SK-N-SH (cell line): ENCODE data around the gene FLAD1. TPM values are rescaled to one million over a fixed set of nuclear protein-coding genes. Genes with fewer than 3 reads are reported as not detected.

Experiments used
- CTCF ChIA-PET: fragments of 300-600, 350-600 bp; formaldehyde crosslinking; extraction: SDS; loops from one replicate; lab custom pipeline; 2021; lab: Yijun Ruan, JAX
- POLR2A ChIA-PET: fragments of 350-600 bp; sonication (Branson Sonifier 250); formaldehyde crosslinking; extraction: SDS; loops from one replicate; lab custom pipeline; 2020; ENCODE audit warnings: antibody characterized with exemption, inconsistent platforms; lab: Yijun Ruan, JAX
- DNase-seq: peaks from one replicate; pipeline ENCODE4 v3.0.0; 2012
- H2AFZ ChIP-seq: fragments of 200-600 bp; sonication (generic); 2 replicates; pipeline ENCODE4 v1.8.1; 2016; ENCODE audit warnings: antibody characterized with exemption, mild to moderate bottlenecking, low read depth
- H3F3A ChIP-seq: fragments of 200-600 bp; sonication (generic); replicated peaks from 2 replicates; pipeline ENCODE3; 2016; ENCODE audit warnings: antibody characterized with exemption, mild to moderate bottlenecking; ENCODE audit not compliant: insufficient read depth
- H3K27ac ChIP-seq, 2 experiments: fragments of 200-500 bp in 1 of 2; fragments of 200-600 bp in 1 of 2; sonication (Bioruptor generic) in 1 of 2; sonication (generic), shearing (Covaris generic) in 1 of 2; 2 replicates each; pipeline versions ENCODE4 v1.5.1 to v1.6.1; 2014 to 2016; ENCODE audit warnings: low read depth in 2 of 2, inconsistent platforms in 1 of 2, low read length in 1 of 2, mild to moderate bottlenecking in 1 of 2, mixed read lengths in 1 of 2
- H3K27me3 ChIP-seq: fragments of 200-600 bp; sonication (generic), shearing (Covaris generic); 2 replicates; pipeline ENCODE4 v1.6.1; 2016; ENCODE audit warnings: mixed run types; ENCODE audit not compliant: insufficient read depth
- H3K36me3 ChIP-seq, 2 experiments: fragments of 200-500 bp in 1 of 2; fragments of 200-600 bp in 1 of 2; sonication (Bioruptor generic) in 1 of 2; sonication (generic) in 1 of 2; replicated peaks in 1 of 2; 2 replicates each; pipeline versions ENCODE3 to v1.5.1; 2014 to 2016; ENCODE audit warnings: low read length in 1 of 2, mild to moderate bottlenecking in 1 of 2; ENCODE audit not compliant: insufficient read depth in 2 of 2, control insufficient read depth in 1 of 2
- H3K4me1 ChIP-seq, 2 experiments: fragments of 200-500 bp in 1 of 2; fragments of 200-600 bp in 1 of 2; sonication (Bioruptor generic) in 1 of 2; sonication (generic), shearing (Covaris generic) in 1 of 2; 2 replicates each; pipeline versions ENCODE4 v1.5.1 to v1.6.1; 2014 to 2016; ENCODE audit warnings: low read depth in 1 of 2, low read length in 1 of 2, mixed run types in 1 of 2; ENCODE audit not compliant: insufficient read depth in 2 of 2, control insufficient read depth in 1 of 2
- H3K4me2 ChIP-seq: fragments of 200-600 bp; sonication (generic), shearing (Covaris generic); 2 replicates; pipeline ENCODE4 v1.6.1; 2017; ENCODE audit warnings: mixed run types
- H3K4me3 ChIP-seq, 2 experiments: fragments of 200-500 bp in 1 of 2; fragments of 200-600 bp in 1 of 2; sonication (Bioruptor generic) in 1 of 2; sonication (generic), shearing (Covaris generic) in 1 of 2; 2 replicates each; pipeline versions ENCODE4 v1.5.1 to v1.8.1; 2014 to 2016; ENCODE audit warnings: low read depth in 2 of 2, inconsistent platforms in 1 of 2, low read length in 1 of 2, mild to moderate bottlenecking in 1 of 2, mixed read lengths in 1 of 2, moderate library complexity in 1 of 2
- H3K79me2 ChIP-seq: fragments of 200-600 bp; sonication (generic); 2 replicates; pipeline ENCODE4 v1.8.1; 2017; ENCODE audit warnings: mild to moderate bottlenecking; ENCODE audit not compliant: insufficient read depth
- H3K9ac ChIP-seq: fragments of 200-600 bp; sonication (generic); 2 replicates; pipeline ENCODE4 v1.6.1; 2017; ENCODE audit warnings: mixed run types
- H3K9me2 ChIP-seq: fragments of 200-600 bp; sonication (generic); 2 replicates; pipeline ENCODE4 v1.6.1; 2017; ENCODE audit warnings: mixed run types
- H3K9me3 ChIP-seq: fragments of 200-600 bp; sonication (generic); 2 replicates; pipeline ENCODE4 v1.6.1; 2017; ENCODE audit warnings: mixed run types, mild to moderate bottlenecking, moderate library complexity
- H4K20me1 ChIP-seq: fragments of 200-600 bp; sonication (generic); 2 replicates; pipeline ENCODE4 v1.6.1; 2017; ENCODE audit warnings: mild to moderate bottlenecking, mixed run types; ENCODE audit not compliant: insufficient read depth
- ELF1 ChIP-seq: IDR thresholded peaks from 2 replicates; pipeline ENCODE4 v1.4.0; 2012
- EP300 ChIP-seq, 2 experiments: IDR thresholded peaks; 2 replicates each; pipeline versions ENCODE4 v1.4.0 to v1.6.1; 2012; ENCODE audit warnings: borderline replicate concordance in 1 of 2, low read depth in 1 of 2, low read length in 1 of 2
- EZH2phosphoT487 ChIP-seq: fragments of 200-600 bp; sonication (generic); IDR thresholded peaks from 2 replicates; pipeline ENCODE4 v1.6.1; 2017; ENCODE audit warnings: low read depth, mixed run types, mild to moderate bottlenecking, antibody characterized with exemption, moderate library complexity, borderline replicate concordance
- FOXJ3 ChIP-seq: sonication (generic); formaldehyde crosslinking; IDR thresholded peaks from 2 replicates; pipeline ENCODE4 v1.5.1; 2020; ENCODE audit warnings: mild to moderate bottlenecking, missing genetic modification reagents
- FOXM1 ChIP-seq: IDR thresholded peaks from 2 replicates; pipeline ENCODE4 v1.4.0; 2012; ENCODE audit warnings: low read depth, mild to moderate bottlenecking
- GATA2 ChIP-seq: sonication (generic); formaldehyde crosslinking; IDR thresholded peaks from 2 replicates; pipeline ENCODE4 v1.5.0; 2020; ENCODE audit warnings: mild to moderate bottlenecking, missing genetic modification reagents
- JUND ChIP-seq: IDR thresholded peaks from 2 replicates; pipeline ENCODE4 v1.4.0; 2012
- NRF1 ChIP-seq: IDR thresholded peaks from 2 replicates; pipeline ENCODE4 v1.6.1; 2012; ENCODE audit warnings: low read depth, mild to moderate bottlenecking, low read length
- POLR2AphosphoS5 ChIP-seq: IDR thresholded peaks from 2 replicates; pipeline ENCODE4 v1.6.1; 2012; ENCODE audit warnings: low read depth, low read length
- RCOR1 ChIP-seq: fragments of 150-350 bp; IDR thresholded peaks from 2 replicates; pipeline ENCODE4 v1.6.1; 2017; ENCODE audit warnings: antibody characterized with exemption, low read length
- REST ChIP-seq: IDR thresholded peaks from 2 replicates; pipeline ENCODE4 v1.6.1; 2012; ENCODE audit warnings: mild to moderate bottlenecking, low read depth, low read length, moderate library complexity
- RFX5 ChIP-seq: IDR thresholded peaks from 2 replicates; pipeline ENCODE4 v1.6.1; 2012; ENCODE audit warnings: mild to moderate bottlenecking, improper control_type of control experiment, low read length
- RXRA ChIP-seq: IDR thresholded peaks from 2 replicates; pipeline ENCODE4 v1.4.0; 2012; ENCODE audit warnings: low read depth, mild to moderate bottlenecking, borderline replicate concordance
- SIN3A ChIP-seq: IDR thresholded peaks from 2 replicates; pipeline ENCODE4 v1.6.1; 2012; ENCODE audit warnings: low read depth, mild to moderate bottlenecking, low read length, moderate library complexity, borderline replicate concordance
- SMC3 ChIP-seq: IDR thresholded peaks from 2 replicates; pipeline ENCODE4 v1.6.1; 2012; ENCODE audit warnings: low read depth, low read length, improper control_type of control experiment
- TAF1 ChIP-seq: IDR thresholded peaks from 2 replicates; pipeline ENCODE4 v1.6.1; 2012; ENCODE audit warnings: low read depth, mild to moderate bottlenecking, low read length, moderate library complexity, borderline replicate concordance
- TCF12 ChIP-seq: IDR thresholded peaks from 2 replicates; pipeline ENCODE4 v1.4.0; 2012
- TEAD4 ChIP-seq: IDR thresholded peaks from 2 replicates; pipeline ENCODE4 v1.4.0; 2012; ENCODE audit warnings: mild to moderate bottlenecking, borderline replicate concordance; ENCODE audit not compliant: insufficient read depth
- YY1 ChIP-seq: IDR thresholded peaks from 2 replicates; pipeline ENCODE4 v1.4.0; 2012; ENCODE audit warnings: low read depth, mild to moderate bottlenecking
- ZBTB33 ChIP-seq: IDR thresholded peaks from 2 replicates; pipeline ENCODE4 v1.4.0; 2012; ENCODE audit warnings: low read depth, borderline replicate concordance
- WGBS: methylation state at CpG from one replicate; pipeline ENCODE4 v1.1.6; 2017; ENCODE audit warnings: low lambda C conversion rate; 5-methylcytosine and 5-hydroxymethylcytosine counted together
- polyA plus RNA-seq, 3 experiments: library from polyadenylated mRNA; depleted of rRNA; stranded (reverse); fragments of >200 nt; gene quantifications; 2 replicates each; pipeline ENCODE4 v1.2.3, GENCODE V29; 2012
- TF ChIP-seq, protein P1 (sequence below): fragments of 200-600 bp; sonication (generic); IDR thresholded peaks from 2 replicates; pipeline ENCODE4 v1.6.1; 2017; ENCODE audit warnings: antibody characterized with exemption, mild to moderate bottlenecking, moderate library complexity
- TF ChIP-seq, protein P2 (sequence below): fragments of 150-350 bp; IDR thresholded peaks from 2 replicates; pipeline ENCODE4 v1.6.1; 2016; ENCODE audit warnings: mild to moderate bottlenecking, low read depth, low read length
- TF ChIP-seq, protein P3 (sequence below): IDR thresholded peaks from 2 replicates; pipeline ENCODE4 v1.4.0; 2012; ENCODE audit warnings: low read depth

The FLAD1 gene
- polyA plus RNA-seq (2012; rRNA removed): 50.8 and 56.2 TPM in 2 replicates
- 21.8 and 32.1 TPM in 2 replicates for polyA plus RNA-seq (2012; cell fraction: cytosol; rRNA removed)
- polyA plus RNA-seq (2012; cell fraction: nucleus; rRNA removed): 130 and 147 TPM in 2 replicates

DNA sequence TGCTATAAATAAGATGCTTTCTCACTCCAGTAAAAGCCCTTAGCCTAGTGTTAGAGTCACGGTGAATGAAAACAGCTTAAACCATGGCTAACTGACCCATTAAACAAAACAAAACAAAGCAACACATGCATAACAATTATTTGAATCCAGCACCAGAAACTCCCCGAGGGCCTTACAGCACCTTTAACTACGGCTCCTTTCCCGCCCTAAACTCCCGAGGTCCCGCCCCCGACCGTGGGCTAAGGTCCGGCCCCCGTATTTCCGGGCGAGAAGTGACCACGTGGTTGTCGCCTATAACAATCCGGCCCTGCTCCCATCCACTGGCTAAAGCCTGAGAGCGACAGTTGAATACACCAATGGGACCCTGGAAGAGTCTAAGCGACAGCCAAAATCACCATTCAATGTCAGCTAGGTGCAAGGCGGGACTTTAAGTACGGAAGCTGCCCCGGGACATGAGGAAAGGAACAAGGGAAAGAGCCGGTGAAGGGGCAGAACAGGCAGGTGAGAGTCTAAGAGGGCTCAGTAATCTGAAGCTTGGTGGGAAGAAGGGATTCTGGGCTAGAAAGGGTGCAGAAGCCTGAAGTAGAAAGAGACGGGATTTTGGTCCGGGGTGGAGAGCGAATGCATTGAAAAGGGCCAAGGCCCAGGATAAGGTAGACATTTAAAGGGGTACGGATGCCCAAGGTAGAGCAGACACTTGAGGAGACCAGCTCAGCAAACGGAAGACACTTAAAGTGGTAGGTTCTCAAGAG lies at the start of gene FLAD1:
FLAD1 (plus strand) TSS at position 448 of the 752 bp plus-strand sequence. CDS start 351 bp downstream, outside the sequence.
- peak within 1 kb of the TSS; percentile 66 for H2AFZ ChIP-seq
- under 1% methylated on average over 26 of the region's 26 CpGs for WGBS
- H3K79me2 ChIP-seq: peaks cover 87% of the 10 kb centered on the region
- POLR2A ChIA-PET: interaction anchor here (1.0 to 2.7 kb wide), 6 partner anchors 10 to 146 kb away, joined by 3 to 22 read pairs (median 5); partner anchors contain the start of genes LENEP, PYGO2 and SHC1
- CTCF ChIA-PET: interaction anchor here (0.6 to 37.5 kb wide), 10 partner anchors 9 to 105 kb away, joined by 3 to 640 read pairs (median 5); partner anchors contain the start of genes LENEP, PYGO2, SHC1 and ZBTB7B
- peak within 1 kb of the TSS; percentile 40 to 78; a peak in 3 of 4 replicates for H3K27ac ChIP-seq
- H3K4me1 ChIP-seq: peaks cover 4 to 17% of the 10 kb centered on the region in 2 experiments; a peak in 3 of 4 replicates
- no peaks in the 10 kb centered on the region for H3K27me3 ChIP-seq
- peak within 1 kb of the TSS; percentile 72 to 82 for H3K4me3 ChIP-seq
- no peaks in the 10 kb centered on the region for H3K9me3 ChIP-seq
- H3F3A ChIP-seq: peaks cover 13% of the 10 kb centered on the region
- DNase-seq: peak; percentile 93
- H3K9me2 ChIP-seq: no peaks in the 10 kb centered on the region
- no peaks in the 10 kb centered on the region for H4K20me1 ChIP-seq
- peak within 1 kb of the TSS; percentile 95 for H3K4me2 ChIP-seq
- peak within 1 kb of the TSS; percentile 78 for H3K9ac ChIP-seq
- H3K36me3 ChIP-seq: peaks cover 11 to 13% of the 10 kb centered on the region in 2 experiments
- no peak for TF ChIP-seq EP300 (IDR thresholded peaks at IDR 0.05; ENCODE audit: borderline replicate concordance in 1 of 2, low read depth in 1 of 2, low read length in 1 of 2)
- no peak for TF ChIP-seq YY1
- TF ChIP-seq POLR2AphosphoS5: peak; percentile 67
- TF ChIP-seq REST: peak; percentile 55; the same call in 1 of the 2 replicates
- peak; percentile 91 for TF ChIP-seq ELF1
- TF ChIP-seq FOXJ3 (CRISPR knock-in tag): no peak
- no peak for TF ChIP-seq EZH2phosphoT487
- TF ChIP-seq TEAD4: no peak
- no peak for TF ChIP-seq RXRA
- no peak for TF ChIP-seq GATA2 (CRISPR knock-in tag)
- TF ChIP-seq, protein P1, sequence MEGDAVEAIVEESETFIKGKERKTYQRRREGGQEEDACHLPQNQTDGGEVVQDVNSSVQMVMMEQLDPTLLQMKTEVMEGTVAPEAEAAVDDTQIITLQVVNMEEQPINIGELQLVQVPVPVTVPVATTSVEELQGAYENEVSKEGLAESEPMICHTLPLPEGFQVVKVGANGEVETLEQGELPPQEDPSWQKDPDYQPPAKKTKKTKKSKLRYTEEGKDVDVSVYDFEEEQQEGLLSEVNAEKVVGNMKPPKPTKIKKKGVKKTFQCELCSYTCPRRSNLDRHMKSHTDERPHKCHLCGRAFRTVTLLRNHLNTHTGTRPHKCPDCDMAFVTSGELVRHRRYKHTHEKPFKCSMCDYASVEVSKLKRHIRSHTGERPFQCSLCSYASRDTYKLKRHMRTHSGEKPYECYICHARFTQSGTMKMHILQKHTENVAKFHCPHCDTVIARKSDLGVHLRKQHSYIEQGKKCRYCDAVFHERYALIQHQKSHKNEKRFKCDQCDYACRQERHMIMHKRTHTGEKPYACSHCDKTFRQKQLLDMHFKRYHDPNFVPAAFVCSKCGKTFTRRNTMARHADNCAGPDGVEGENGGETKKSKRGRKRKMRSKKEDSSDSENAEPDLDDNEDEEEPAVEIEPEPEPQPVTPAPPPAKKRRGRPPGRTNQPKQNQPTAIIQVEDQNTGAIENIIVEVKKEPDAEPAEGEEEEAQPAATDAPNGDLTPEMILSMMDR: no peak
- TF ChIP-seq RFX5: no peak; the same call in 1 of the 2 replicates
- no peak; the same call in 1 of the 2 replicates for TF ChIP-seq TCF12
- no peak for TF ChIP-seq JUND
- no peak for TF ChIP-seq FOXM1
- peak; percentile 90 for TF ChIP-seq SIN3A
- peak; percentile 86 for TF ChIP-seq ZBTB33
- peak; percentile 64; the same call in 1 of the 2 replicates for TF ChIP-seq RCOR1
- TF ChIP-seq TAF1: peak; percentile 61; the same call in 1 of the 2 replicates
- TF ChIP-seq SMC3: no peak
- TF ChIP-seq, protein P2, sequence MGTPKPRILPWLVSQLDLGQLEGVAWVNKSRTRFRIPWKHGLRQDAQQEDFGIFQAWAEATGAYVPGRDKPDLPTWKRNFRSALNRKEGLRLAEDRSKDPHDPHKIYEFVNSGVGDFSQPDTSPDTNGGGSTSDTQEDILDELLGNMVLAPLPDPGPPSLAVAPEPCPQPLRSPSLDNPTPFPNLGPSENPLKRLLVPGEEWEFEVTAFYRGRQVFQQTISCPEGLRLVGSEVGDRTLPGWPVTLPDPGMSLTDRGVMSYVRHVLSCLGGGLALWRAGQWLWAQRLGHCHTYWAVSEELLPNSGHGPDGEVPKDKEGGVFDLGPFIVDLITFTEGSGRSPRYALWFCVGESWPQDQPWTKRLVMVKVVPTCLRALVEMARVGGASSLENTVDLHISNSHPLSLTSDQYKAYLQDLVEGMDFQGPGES: peak; percentile 98
- TF ChIP-seq NRF1: no peak
- TF ChIP-seq, protein P3, sequence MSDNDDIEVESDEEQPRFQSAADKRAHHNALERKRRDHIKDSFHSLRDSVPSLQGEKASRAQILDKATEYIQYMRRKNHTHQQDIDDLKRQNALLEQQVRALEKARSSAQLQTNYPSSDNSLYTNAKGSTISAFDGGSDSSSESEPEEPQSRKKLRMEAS: peak; percentile 96
